ENCODE results near the gene NDP.
A peak's percentile ranks its signal among the peaks of the same experiment; 100 is the strongest.

Gene NDP

DNA sequence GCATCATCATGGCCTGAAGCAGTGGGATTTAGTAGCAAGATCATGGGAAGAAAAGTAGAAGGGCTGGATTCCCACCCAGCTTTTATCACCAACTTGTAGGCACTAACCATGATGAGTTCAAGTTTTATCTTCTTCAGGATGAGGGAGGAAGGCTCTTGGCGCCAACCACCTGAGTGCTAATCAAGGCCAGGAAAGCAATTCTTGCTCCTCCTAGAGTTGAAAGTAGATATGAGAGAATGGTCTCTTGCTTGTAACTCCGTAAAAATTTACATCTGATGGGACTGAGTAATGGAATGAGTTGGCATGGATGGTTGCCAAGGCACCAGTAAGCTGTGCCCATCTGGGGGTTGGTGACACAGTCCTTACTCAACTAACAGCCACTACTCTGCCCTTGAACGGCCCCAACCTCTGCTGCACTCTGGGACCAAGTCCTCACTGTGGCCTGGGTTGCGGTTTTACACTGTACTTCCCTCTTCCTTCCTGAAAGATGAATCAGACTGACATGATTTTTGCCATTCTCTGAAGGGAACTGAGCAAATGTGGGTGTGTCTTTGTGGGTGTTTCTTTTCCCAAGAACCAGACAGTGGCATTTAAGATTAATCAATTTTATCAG lies 39.4 kb upstream of the NDP start:
- TF ChIP-seq, protein P1, sequence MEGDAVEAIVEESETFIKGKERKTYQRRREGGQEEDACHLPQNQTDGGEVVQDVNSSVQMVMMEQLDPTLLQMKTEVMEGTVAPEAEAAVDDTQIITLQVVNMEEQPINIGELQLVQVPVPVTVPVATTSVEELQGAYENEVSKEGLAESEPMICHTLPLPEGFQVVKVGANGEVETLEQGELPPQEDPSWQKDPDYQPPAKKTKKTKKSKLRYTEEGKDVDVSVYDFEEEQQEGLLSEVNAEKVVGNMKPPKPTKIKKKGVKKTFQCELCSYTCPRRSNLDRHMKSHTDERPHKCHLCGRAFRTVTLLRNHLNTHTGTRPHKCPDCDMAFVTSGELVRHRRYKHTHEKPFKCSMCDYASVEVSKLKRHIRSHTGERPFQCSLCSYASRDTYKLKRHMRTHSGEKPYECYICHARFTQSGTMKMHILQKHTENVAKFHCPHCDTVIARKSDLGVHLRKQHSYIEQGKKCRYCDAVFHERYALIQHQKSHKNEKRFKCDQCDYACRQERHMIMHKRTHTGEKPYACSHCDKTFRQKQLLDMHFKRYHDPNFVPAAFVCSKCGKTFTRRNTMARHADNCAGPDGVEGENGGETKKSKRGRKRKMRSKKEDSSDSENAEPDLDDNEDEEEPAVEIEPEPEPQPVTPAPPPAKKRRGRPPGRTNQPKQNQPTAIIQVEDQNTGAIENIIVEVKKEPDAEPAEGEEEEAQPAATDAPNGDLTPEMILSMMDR (IDR thresholded peaks at IDR 0.05; ENCODE audit: low read length, missing control alignments), result no peak
- H3K4me3 ChIP-seq (replicated peaks; ENCODE audit: low read depth, low read length), result no peak overlapping the region
- peak; percentile 61 for DNase-seq (ENCODE audit: low read depth)

DNA sequence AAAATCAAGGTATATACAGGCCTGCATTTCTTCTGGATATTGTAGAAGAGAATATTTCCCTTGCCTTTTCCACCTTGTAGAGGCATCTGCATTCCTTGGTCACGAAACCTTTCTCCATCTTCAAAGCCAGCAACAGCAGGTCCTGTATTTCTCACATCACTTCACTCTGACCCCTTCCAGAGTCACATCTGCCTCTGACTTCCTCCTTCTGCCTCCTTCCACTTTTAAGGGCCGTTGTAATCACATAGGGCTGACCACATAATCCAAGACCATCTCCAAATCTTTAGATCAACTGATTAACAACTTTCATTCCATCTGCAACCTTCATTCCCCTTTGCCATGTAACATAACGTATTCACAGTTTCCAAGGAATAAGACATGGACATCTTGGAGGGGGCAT lies 38.3 kb upstream of the NDP start:
- DNase-seq (ENCODE audit: low read depth), result no peak
- H3K4me3 ChIP-seq (replicated peaks; ENCODE audit: low read depth, low read length), result no peak overlapping the region
- TF ChIP-seq, protein P1 (IDR thresholded peaks at IDR 0.05; ENCODE audit: low read length, missing control alignments), result no peak

DNA sequence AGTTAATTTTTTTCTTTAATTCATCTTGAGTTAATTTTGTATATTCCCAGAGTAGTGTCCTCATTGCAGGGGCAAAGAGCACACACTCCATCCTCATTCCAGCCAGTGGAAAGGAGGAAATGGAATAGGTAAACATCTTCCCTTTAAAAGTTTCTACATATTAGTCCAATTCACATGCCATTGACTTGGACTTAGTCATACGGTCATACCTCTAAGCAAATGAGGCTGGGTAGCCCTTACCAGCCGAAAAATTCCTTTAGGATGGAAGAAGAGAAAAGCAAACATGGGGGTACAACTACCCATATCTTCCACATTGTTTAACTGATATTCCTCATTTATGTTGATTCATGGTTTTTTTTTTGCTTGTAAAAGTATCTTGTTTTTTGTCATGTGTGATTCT lies 37.4 kb upstream of the NDP start:
- H3K4me3 ChIP-seq (replicated peaks; ENCODE audit: low read depth, low read length), result no peak overlapping the region
- TF ChIP-seq, protein P1 (IDR thresholded peaks at IDR 0.05; ENCODE audit: low read length, missing control alignments), result no peak

DNA sequence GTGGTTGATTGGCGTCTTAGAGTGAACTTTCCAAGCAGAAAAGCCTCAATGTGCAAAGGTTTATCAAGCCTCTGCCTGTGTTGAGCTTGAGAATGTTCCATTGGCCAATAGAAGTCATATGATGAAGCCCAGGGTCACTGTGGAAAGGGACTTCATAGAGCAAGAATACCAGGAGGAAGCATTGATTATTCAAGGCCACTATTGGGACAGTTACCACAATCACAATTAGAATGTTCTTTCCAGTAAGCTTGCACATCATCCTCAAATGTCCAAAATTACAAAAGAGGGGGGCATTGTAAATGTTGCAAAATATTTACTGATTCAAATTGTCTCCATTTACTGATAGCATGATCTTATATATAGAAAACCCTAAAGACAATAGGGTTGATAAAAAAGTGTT lies 32.9 kb upstream of the NDP start:
- DNase-seq (ENCODE audit: low read depth), result no peak

More for the DNA sequence above, 37.4 kb upstream of the NDP start:
- no peak for DNase-seq (ENCODE audit: low read depth)

DNA sequence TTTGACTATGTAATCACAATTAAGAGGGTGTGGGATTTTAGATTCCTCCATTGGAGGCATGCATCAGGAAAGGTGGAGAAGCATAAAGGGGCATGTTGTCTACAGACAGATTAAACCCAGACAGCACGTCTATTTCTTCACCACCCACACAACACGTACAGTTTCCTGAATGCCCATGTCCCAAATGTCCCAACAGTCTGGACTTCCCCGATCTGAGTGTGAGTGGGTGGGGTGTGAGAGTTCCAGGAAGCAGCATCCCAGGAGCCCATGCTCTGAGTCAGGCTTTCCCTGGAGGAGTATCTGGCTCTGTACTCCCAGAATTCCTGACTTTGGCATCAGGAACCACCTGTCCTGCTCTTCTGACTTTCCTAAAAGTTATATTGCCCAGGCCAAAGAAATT lies 30.8 kb upstream of the NDP start:
- peak; percentile 51 for DNase-seq (ENCODE audit: low read depth)

More for the DNA sequence above, 32.9 kb upstream of the NDP start:
- H3K4me3 ChIP-seq (replicated peaks; ENCODE audit: low read depth, low read length), result no peak overlapping the region
- TF ChIP-seq, protein P1 (IDR thresholded peaks at IDR 0.05; ENCODE audit: low read length, missing control alignments), result no peak

DNA sequence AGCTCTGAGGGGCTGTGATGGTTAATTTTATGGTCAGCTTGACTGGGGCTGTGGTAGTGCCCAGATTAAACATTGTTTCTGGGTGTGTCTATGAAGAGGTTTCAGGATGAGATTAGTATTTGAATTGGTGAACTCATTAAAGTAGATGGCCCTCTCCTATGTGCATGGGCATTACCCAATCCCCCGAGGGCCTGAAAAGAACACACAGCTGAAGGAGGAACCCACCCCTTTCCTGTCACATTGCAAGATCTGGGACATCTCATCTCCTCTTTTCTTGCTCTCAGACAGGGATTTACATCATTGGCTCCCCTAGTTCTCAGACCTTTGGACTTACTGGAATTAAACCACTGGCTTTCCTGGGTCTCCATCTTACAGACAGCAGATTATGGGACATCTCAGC lies 29.4 kb upstream of the NDP start:
- DNase-seq (ENCODE audit: low read depth), result no peak
- no peak overlapping the region for H3K4me3 ChIP-seq (replicated peaks; ENCODE audit: low read depth, low read length)
- TF ChIP-seq, protein P1 (IDR thresholded peaks at IDR 0.05; ENCODE audit: low read length, missing control alignments), result no peak

More for the DNA sequence above, 30.8 kb upstream of the NDP start:
- no peak overlapping the region for H3K4me3 ChIP-seq (replicated peaks; ENCODE audit: low read depth, low read length)
- TF ChIP-seq, protein P1 (IDR thresholded peaks at IDR 0.05; ENCODE audit: low read length, missing control alignments), result no peak

DNA sequence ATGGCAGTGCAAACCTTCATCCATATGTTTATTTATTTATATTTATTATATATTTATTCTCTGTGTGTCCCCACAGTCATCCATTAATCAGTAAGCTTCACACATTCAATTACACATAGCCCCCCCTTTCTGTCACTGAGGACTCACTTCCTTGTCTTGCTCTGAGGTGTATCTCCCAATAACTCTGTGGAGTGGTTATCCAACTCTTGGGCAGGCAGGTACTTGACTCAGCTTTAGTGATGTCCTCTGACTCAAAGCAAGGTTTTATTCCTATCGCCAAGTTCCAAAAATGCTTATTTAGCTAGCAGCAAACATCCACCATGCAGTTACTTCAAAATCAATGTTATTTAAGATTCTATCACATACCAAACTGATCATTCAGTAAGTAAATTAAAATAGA lies 25.2 kb upstream of the NDP start:
- DNase-seq (ENCODE audit: low read depth), result no peak
- TF ChIP-seq, protein P1 (IDR thresholded peaks at IDR 0.05; ENCODE audit: low read length, missing control alignments), result no peak
- H3K4me3 ChIP-seq (replicated peaks; ENCODE audit: low read depth, low read length), result no peak overlapping the region

All from fibroblast of pulmonary artery (primary cell).